Keratinocyte (primary cell): ENCODE results near the gene DUSP22.

ENCODE experiments used
- EZH2 ChIP-seq: IDR thresholded peaks from one replicate; pipeline ENCODE4 v1.6.1; 2012; ENCODE audit warnings: inconsistent platforms, mild to moderate bottlenecking, low read length, moderate library complexity
- TF ChIP-seq, protein P1 (sequence below), 3 experiments: IDR thresholded peaks in 1 of 3; conservative IDR thresholded peaks in 1 of 3; optimal IDR thresholded peaks in 1 of 3; 2 replicates in 2 of 3; 3 replicates in 1 of 3; pipeline versions ENCODE3 to v1.5.1; 2011; ENCODE audit warnings: low read length in 3 of 3, mild to moderate bottlenecking in 3 of 3, moderate library complexity in 2 of 3, control low read depth in 1 of 3, inconsistent platforms in 1 of 3; ENCODE audit not compliant: insufficient read depth in 2 of 3; ENCODE audit errors: extremely low read depth in 1 of 3

DNA sequence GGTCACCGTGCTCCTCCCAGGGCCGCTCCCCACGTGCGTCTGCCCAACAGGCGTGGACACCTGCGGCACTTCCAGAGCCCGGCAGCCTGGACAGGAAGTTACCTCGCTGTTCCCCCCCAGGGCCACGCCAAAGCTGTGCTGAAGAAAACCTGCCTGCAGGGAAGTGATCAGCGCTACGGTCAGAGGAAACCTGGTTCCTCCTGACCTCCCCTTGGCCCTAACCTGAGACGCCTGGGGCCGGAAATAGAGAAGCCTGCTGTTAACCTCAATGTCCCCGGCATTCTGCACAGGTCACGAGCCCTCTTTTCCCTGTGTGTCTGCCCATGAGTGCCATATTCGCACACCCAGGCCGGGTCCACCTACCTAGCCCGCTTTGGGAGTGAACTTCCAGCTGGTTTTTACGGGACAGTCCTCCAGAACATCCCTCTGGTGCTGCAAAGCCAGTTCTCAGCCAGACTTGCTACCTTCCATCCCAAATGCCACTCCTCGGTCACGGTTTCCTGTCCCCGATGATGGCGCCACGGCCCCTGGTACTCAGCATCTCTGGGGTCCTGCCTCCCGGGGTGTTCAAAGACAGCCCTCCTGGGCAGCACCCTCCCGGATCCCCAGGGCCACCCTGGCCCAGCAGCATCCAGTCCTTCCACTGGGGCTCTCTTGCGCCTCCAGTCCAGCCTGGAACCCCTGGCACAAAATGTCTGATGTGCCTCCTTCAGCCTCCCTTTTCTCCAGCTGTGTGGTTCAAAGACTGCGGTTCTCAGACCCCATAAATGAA is 87.3 kb downstream of the DUSP22 start:
- TF ChIP-seq, protein P1, sequence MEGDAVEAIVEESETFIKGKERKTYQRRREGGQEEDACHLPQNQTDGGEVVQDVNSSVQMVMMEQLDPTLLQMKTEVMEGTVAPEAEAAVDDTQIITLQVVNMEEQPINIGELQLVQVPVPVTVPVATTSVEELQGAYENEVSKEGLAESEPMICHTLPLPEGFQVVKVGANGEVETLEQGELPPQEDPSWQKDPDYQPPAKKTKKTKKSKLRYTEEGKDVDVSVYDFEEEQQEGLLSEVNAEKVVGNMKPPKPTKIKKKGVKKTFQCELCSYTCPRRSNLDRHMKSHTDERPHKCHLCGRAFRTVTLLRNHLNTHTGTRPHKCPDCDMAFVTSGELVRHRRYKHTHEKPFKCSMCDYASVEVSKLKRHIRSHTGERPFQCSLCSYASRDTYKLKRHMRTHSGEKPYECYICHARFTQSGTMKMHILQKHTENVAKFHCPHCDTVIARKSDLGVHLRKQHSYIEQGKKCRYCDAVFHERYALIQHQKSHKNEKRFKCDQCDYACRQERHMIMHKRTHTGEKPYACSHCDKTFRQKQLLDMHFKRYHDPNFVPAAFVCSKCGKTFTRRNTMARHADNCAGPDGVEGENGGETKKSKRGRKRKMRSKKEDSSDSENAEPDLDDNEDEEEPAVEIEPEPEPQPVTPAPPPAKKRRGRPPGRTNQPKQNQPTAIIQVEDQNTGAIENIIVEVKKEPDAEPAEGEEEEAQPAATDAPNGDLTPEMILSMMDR (optimal IDR thresholded peaks at IDR 0.05 in 1 of 3, IDR thresholded peaks at IDR 0.05 in 1 of 3, conservative IDR thresholded peaks at IDR 0.05 in 1 of 3; ENCODE audit: extremely low read depth in 1 of 3, insufficient read depth in 2 of 3, low read length in 3 of 3), result no peak
- TF ChIP-seq EZH2, result no peak
